GM12801 (cell line): ENCODE results near the gene GMFB.

Experiments
- TF ChIP-seq, protein P1 (sequence below): IDR thresholded peaks from one replicate; pipeline ENCODE4 v1.5.1; 2011; ENCODE audit warnings: control low read depth; ENCODE audit not compliant: insufficient read length; ENCODE audit errors: extremely low read depth

The GMFB gene

DNA sequence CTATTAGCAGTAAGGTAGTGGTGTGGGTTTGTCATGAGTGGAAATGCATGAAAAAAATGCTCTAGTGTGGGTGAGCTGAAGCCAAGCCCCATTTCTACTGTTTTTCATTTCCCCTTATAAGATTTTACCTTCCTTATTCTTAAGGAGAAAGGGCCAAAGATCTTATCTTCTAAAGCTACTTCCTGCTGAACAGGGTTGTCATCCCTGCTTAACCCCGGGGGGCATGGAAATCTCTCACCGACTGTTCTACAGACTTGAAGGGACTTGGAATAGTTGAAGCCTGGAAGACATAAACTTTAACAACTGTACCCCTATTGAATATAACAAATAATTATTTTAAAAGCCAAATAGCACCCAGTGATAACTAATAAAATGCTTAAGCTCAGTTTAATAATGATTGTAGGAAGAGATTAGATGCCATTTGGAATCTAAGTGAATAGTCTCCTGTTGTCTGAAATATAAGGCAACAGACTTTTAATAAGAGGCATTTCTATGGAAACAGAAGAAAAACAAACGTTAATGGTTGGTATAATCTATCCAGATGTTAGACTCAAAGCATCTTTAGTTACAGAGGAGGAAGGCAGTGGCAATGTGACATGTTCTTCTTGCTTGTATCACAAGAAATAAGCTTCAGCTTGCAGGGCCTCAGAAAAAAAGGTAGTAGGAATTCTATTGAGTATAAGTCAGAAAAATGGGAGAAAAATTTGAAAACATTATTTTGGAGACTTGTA is 1.8 kb upstream of the GMFB start:
- TF ChIP-seq, protein P1, sequence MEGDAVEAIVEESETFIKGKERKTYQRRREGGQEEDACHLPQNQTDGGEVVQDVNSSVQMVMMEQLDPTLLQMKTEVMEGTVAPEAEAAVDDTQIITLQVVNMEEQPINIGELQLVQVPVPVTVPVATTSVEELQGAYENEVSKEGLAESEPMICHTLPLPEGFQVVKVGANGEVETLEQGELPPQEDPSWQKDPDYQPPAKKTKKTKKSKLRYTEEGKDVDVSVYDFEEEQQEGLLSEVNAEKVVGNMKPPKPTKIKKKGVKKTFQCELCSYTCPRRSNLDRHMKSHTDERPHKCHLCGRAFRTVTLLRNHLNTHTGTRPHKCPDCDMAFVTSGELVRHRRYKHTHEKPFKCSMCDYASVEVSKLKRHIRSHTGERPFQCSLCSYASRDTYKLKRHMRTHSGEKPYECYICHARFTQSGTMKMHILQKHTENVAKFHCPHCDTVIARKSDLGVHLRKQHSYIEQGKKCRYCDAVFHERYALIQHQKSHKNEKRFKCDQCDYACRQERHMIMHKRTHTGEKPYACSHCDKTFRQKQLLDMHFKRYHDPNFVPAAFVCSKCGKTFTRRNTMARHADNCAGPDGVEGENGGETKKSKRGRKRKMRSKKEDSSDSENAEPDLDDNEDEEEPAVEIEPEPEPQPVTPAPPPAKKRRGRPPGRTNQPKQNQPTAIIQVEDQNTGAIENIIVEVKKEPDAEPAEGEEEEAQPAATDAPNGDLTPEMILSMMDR: no peak

GRCh38 chr14:54489731-54490444 is 1.1 kb upstream of the GMFB start:
- TF ChIP-seq, protein P1: no peak

- TF ChIP-seq, protein P1: no peak
Observed at GRCh38 chr14:54489318-54489683, 521 bp upstream of the GMFB start.

DNA sequence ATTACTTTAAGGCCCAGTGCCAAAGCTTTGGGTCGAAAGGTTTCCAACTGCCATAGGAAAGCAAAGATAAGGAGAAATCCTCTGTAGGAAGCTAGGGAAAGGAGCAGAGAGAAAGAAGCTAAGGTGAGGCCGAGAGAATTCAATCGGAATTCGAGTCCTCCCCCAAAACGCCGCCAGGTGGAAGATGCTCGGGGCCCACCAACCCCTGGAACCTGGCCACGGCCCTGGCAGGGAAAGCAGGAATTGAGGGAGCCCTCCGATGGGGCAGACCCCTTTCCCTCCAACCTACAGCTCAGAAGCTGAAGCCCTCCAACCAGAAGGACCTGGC is 498 bp downstream of the GMFB start:
- TF ChIP-seq, protein P1: no peak

GRCh38 chr14:54487771-54488170 is 1.0 kb downstream of the GMFB start:
- TF ChIP-seq, protein P1: no peak

GRCh38 chr14:54486685-54487084 is 2.1 kb downstream of the GMFB start:
- TF ChIP-seq, protein P1: no peak

GRCh38 chr14:54483846-54484245 is 4.9 kb downstream of the GMFB start:
- TF ChIP-seq, protein P1: no peak
